Spinal cord (tissue), 10 donors: ENCODE results near the gene AGBL1. TPM values are rescaled to one million over a fixed set of nuclear protein-coding genes. Genes with fewer than 3 reads are reported as not detected.

Source experiments
- DNase-seq, 6 donors: peaks; one replicate each; pipeline versions ENCODE4 v3.0.0 to v3.0.0-alpha.2; 2013 to 2015; ENCODE audit warnings: low spot score in 6 of 6, low read depth in 4 of 6
- H3K27ac ChIP-seq: one replicate; pipeline ENCODE4 v1.5.1; 2013; ENCODE audit warnings: low read depth, low read length, control low read depth
- H3K27me3 ChIP-seq: one replicate; pipeline ENCODE4 v1.6.1; 2013; ENCODE audit warnings: low read length; ENCODE audit not compliant: control insufficient read depth, insufficient read depth
- H3K36me3 ChIP-seq: one replicate; pipeline ENCODE4 v1.6.1; 2013; ENCODE audit warnings: low read length; ENCODE audit not compliant: control insufficient read depth, insufficient read depth
- H3K4me1 ChIP-seq: one replicate; pipeline ENCODE4 v1.6.1; 2013; ENCODE audit warnings: low read length; ENCODE audit not compliant: control insufficient read depth, insufficient read depth
- H3K4me3 ChIP-seq: one replicate; pipeline ENCODE4 v1.5.1; 2013; ENCODE audit warnings: low read depth, low read length, control low read depth
- H3K9me3 ChIP-seq: one replicate; pipeline ENCODE4 v1.6.1; 2013; ENCODE audit warnings: low read length; ENCODE audit not compliant: control insufficient read depth, insufficient read depth
- WGBS: methylation state at CpG from one replicate; pipeline ENCODE4 v1.1.5; 2013; ENCODE audit warnings: missing lambda C conversion rate; ENCODE audit not compliant: insufficient coverage; 5-methylcytosine and 5-hydroxymethylcytosine counted together
- polyA plus RNA-seq, 2 donors: library from polyadenylated mRNA; unstranded; fragments of 120-200 nt; gene quantifications; one replicate each; pipeline ENCODE4 v1.2.1, GENCODE V29; 2013; ENCODE audit not compliant: insufficient read length in 2 of 2
- total RNA-seq, 2 donors: library from RNA; depleted of rRNA in 1 of 2; stranded (reverse); fragments of 120-200 nt in 1 of 2; fragments of >200 nt in 1 of 2; gene quantifications; one replicate each; pipeline versions ENCODE4 v1.2.3 to v1.2.4, GENCODE V29; 2013 to 2014
- donor health status: healthy.

The AGBL1 gene
- total and polyA plus RNA-seq, 4 donors = 0.33 to 1.1 (median 0.45) TPM

DNA sequence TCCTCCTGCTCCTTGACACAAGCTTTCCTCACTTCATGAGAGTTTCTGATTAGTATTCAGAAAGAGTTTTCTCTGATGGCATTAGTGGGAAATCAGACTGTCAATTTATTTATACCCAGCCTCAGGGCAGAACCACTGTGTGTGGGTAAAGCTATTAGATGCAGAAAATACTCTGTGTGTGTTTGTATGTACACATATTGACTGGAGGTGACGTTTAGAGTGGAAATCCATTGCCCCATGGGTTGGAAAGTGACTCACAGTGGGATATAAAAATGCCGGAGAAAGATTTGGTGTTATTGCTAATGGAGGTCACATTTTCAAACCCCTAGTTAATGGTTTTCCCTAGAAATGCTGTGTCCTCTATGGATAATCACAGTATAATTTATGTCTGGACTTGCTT, 577.6 kb downstream of the AGBL1 start:
- WGBS = 11% methylated on average over 1 of the region's 2 CpGs
- Histone ChIP-seq H3K27me3 (no peaks in the 10 kb centered on the region), H3K36me3 (no peaks in the 10 kb centered on the region), H3K4me1 (no peaks in the 10 kb centered on the region), H3K4me3 (no peak overlapping the region), H3K9me3 (no peaks in the 10 kb centered on the region), H3K27ac (no peak overlapping the region)
- DNase-seq = no peak

DNA sequence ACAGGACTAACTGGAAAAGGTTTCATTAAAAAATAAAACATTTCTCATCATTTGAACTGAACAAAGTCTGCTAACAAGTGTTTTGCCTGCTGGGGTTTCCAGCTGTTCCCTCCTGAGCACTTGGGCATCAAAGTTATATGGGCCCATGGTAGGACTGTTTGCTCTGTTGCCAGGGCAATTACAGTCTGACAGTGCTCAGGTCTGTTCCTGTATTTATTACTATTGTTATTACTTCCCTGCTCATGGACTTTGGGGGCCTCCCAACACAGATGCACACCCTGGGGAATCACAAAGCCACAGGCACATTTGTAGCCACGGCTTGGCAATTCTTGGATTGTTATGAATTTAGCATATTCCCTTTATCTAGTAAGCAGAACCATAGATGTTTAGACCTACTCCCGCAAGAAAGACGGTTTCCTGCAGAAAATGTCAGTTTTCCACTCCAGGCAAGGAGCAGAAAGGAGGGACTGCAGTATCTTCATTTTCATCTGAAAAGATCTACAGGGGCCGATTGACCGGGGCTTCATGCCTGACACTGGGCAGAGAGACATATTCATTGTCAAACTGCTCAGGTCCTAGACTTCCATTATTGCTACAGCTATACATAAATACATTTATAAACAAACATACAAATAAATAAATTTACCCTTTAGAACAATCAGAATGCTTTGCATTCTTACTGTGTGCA, 580.2 kb downstream of the AGBL1 start:
- no peaks in the 10 kb centered on the region for H3K27me3 ChIP-seq

DNA sequence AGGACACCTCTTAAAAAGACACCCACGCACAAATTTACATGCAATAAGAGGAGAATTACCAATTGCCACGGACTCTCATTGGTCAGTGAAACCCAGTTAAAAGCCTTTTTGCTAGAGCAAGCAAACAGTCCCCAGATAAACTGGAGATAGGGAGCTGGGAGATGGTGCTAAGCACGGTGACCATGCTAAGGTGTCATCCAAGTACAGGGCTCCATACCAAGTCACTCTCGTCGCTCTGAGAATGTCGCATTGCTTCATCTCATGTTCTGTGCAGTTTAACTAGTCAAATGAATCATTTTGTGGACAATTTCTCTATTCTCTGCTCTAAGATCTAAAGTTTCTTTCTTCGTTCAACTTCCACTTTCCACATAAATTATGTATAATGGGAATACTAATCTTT, 581.9 kb downstream of the AGBL1 start:
- Histone ChIP-seq H3K27me3 (no peaks in the 10 kb centered on the region), H3K36me3 (no peaks in the 10 kb centered on the region), H3K4me1 (no peaks in the 10 kb centered on the region), H3K9me3 (no peaks in the 10 kb centered on the region), H3K4me3 (no peak overlapping the region), H3K27ac (no peak overlapping the region)
- WGBS = 86% methylated on average over 4 of the region's 7 CpGs
- no peak for DNase-seq

More for the DNA sequence above, 580.2 kb downstream of the AGBL1 start:
- Histone ChIP-seq H3K9me3 (no peaks in the 10 kb centered on the region), H3K27ac (no peak overlapping the region), H3K4me1 (no peaks in the 10 kb centered on the region), H3K4me3 (no peak overlapping the region), H3K36me3 (no peaks in the 10 kb centered on the region)
- no CpG with 5 or more reads among the region's 5 CpGs for WGBS
- no peak for DNase-seq

DNA sequence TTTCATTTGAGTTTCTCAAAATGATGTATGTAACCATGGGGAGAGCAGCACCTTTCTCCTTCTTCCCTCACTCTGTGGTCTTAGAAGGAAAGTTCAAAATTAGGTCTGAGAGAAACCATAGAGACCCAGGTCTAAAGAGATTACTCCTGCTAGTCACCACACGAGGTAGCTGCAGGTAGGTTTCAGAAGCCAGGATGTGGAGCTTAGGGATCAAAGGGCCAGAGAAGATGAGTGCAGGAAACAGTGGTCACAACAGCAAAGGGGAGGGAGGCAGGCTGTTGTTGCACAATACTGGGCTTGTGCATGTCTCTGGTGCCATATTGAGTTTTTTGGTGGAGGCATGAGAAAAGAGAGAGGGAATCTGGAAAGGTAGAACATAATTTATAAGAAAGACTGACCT, 583.6 kb downstream of the AGBL1 start:
- DNase-seq = no peak
- Histone ChIP-seq H3K4me1 (no peaks in the 10 kb centered on the region), H3K9me3 (no peaks in the 10 kb centered on the region), H3K4me3 (no peak overlapping the region), H3K27me3 (no peaks in the 10 kb centered on the region), H3K36me3 (no peaks in the 10 kb centered on the region), H3K27ac (no peak overlapping the region)
- 100% methylated on average over 1 of the region's 1 CpG for WGBS

DNA sequence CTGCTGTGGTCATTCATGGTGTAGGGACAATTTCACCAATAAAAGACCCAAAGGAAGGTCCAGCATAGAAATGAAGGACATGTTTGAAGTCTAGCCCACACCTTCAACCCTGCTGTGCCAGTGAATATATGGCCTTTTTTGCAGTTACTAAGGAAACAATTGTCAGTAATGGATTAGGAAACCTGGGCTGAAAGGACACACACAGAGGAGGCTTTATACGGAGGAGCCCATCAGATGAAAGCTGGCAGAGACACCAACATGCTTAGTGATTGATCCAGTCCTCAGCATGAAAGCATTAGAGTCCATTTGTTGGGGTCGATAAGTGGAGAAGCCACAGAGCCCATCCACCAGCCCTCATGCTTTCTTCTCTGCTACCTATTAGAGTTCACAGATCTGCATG, 584.3 kb downstream of the AGBL1 start:
- no peak overlapping the region for H3K4me3 ChIP-seq
- peak in 2 of 6 donors; percentile 50 for DNase-seq
- 0% methylated on average over 2 of the region's 2 CpGs for WGBS
- no peaks in the 10 kb centered on the region for H3K9me3 ChIP-seq
- no peaks in the 10 kb centered on the region for H3K27me3 ChIP-seq
- H3K36me3 ChIP-seq = no peaks in the 10 kb centered on the region
- no peak overlapping the region for H3K27ac ChIP-seq
- H3K4me1 ChIP-seq = no peaks in the 10 kb centered on the region

DNA sequence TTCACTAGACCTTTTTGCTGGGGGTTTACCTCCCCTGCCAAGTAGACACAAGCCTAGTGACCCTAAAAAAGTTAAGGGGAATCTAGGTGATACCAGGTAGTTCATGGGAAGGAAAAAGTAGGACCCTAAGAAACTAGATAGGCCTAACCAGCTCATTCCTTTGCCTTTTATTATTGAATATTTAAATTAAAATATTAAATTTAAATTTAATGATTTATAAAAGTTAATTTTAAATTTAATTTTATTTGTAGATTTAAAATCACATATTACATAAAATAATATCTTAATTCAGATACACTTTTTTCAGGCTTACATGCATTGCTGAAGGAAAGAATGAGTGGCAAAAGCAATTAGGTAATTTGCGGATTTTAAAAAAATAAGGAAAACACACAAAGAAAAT, 584.9 kb downstream of the AGBL1 start:
- no peak for DNase-seq
- no peak overlapping the region for H3K27ac ChIP-seq
- no peaks in the 10 kb centered on the region for H3K27me3 ChIP-seq
- H3K4me1 ChIP-seq = no peaks in the 10 kb centered on the region
- H3K36me3 ChIP-seq = no peaks in the 10 kb centered on the region
- H3K4me3 ChIP-seq = no peak overlapping the region
- H3K9me3 ChIP-seq = no peaks in the 10 kb centered on the region
- no CpG with 5 or more reads among the region's 1 CpG for WGBS

DNA sequence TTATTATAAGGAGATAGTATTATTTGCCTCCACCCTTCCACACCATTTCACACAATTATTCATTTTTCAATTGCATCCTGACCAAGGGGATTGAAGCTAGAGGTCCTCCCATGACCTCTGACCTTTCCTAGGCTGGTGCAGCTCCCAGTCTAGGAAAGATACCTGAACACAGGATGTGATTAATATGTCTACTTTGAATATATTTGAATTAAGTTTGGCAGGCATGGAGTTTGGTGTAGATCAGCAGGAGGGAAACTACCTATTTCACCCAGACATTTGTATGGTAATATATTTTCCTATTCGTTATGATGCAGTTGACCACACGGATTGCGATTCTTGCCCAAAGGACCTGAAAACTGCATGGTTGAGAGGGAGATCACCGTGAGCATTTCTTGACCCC, 596.3 kb downstream of the AGBL1 start:
- no CpG with 5 or more reads among the region's 4 CpGs for WGBS

DNA sequence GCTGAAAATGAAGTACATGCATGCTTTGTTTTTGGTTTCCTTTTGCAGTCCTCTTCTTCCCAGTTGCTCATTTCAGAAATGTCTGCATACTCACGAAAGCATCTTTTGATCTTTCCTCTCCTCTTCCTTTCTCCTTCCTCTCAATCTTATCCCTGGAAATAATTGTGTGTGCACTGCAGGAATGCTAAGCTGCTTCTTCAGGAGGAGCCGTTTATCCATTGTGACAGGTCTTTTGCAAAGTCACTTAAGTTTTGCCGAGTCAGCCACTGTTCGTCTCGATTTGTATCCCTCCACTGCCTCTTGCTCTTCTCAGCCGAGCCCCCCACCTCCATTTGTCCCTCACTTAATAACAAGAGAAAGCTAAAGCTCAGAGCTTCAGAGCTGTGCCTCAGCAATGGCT, 597.6 kb downstream of the AGBL1 start:
- H3K27me3 ChIP-seq = no peaks in the 10 kb centered on the region
- peak in 2 of 6 donors; percentile 17 to 72 for DNase-seq
- H3K9me3 ChIP-seq = no peaks in the 10 kb centered on the region
- no peaks in the 10 kb centered on the region for H3K4me1 ChIP-seq
- no peak overlapping the region for H3K4me3 ChIP-seq
- WGBS = 24% methylated on average over 5 of the region's 6 CpGs
- H3K36me3 ChIP-seq = no peaks in the 10 kb centered on the region
- H3K27ac ChIP-seq = no peak overlapping the region

More for the DNA sequence above, 596.3 kb downstream of the AGBL1 start:
- DNase-seq = no peak
- H3K4me3 ChIP-seq = no peak overlapping the region
- H3K27me3 ChIP-seq = no peaks in the 10 kb centered on the region
- no peak overlapping the region for H3K27ac ChIP-seq
- H3K4me1 ChIP-seq = no peaks in the 10 kb centered on the region
- no peaks in the 10 kb centered on the region for H3K9me3 ChIP-seq
- no peaks in the 10 kb centered on the region for H3K36me3 ChIP-seq

DNA sequence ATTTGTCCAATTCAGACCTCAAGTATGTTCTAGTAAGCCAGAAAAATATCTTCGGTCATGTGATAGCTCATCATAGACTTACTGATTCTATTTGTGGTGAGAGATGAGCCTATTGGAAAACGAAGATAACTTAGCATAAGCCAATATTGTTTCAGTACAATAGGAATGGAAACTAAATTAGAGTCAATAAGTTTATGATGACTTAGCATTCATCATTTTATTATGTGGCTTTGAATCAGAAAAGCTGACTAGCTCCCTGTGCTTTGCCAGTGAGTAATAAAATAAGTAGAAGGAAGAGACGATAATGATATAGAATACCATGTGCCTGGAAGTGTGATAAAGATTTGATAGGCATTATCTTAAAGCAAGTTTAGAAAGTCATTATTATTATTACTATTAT, 605.6 kb downstream of the AGBL1 start:
- WGBS = no CpG with 5 or more reads among the region's 3 CpGs
- H3K27me3 ChIP-seq = no peaks in the 10 kb centered on the region
- H3K9me3 ChIP-seq = no peaks in the 10 kb centered on the region
- no peak overlapping the region for H3K4me3 ChIP-seq
- DNase-seq = no peak
- H3K36me3 ChIP-seq = no peaks in the 10 kb centered on the region
- H3K4me1 ChIP-seq = no peaks in the 10 kb centered on the region
- no peak overlapping the region for H3K27ac ChIP-seq

DNA sequence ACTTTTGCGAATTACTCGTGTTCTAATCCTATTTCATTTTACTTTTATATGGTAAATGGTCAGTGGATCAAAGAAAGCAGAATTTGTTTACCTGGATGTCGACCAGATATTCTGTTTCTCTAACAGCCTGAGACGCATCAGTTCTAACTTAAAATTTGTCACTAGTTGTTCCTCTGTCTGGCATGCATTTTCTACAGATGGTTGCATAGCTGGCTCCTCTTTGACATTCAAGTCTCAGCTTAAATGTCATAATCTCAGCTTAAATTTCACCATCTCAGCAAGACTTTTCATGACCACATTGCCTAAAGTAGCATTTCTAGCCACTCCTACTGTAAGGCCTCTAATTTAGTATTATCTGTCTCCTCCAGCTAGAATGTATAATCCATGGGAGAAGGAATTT, 609.3 kb downstream of the AGBL1 start:
- no peak overlapping the region for H3K27ac ChIP-seq
- no peaks in the 10 kb centered on the region for H3K36me3 ChIP-seq
- no peaks in the 10 kb centered on the region for H3K9me3 ChIP-seq
- no peak overlapping the region for H3K4me3 ChIP-seq
- no peaks in the 10 kb centered on the region for H3K4me1 ChIP-seq
- H3K27me3 ChIP-seq = no peaks in the 10 kb centered on the region
- 82% methylated on average over 2 of the region's 4 CpGs for WGBS
- peak in 1 of 6 donors; percentile 55 for DNase-seq
